NB4 (cell line): Measurements from ENCODE around the gene GRAMD4.

Source experiments
- CTCF ChIP-seq: IDR thresholded peaks from one replicate; pipeline ENCODE4 v1.5.1; 2012; ENCODE audit warnings: low read depth, low read length
- POLR2A ChIP-seq: IDR thresholded peaks from 2 replicates; pipeline ENCODE4 v1.6.1; 2011; ENCODE audit warnings: mild to moderate bottlenecking; ENCODE audit not compliant: insufficient read length; ENCODE audit errors: extremely low read depth

GRCh38 chr22:46593996-46594946 lies 25.9 kb upstream of the GRAMD4 start:
- no peak for TF ChIP-seq CTCF
- no peak for TF ChIP-seq POLR2A
